ENCODE data around the gene DGKE. TPM values are rescaled to one million over a fixed set of nuclear protein-coding genes. Genes with fewer than 3 reads are reported as not detected.
A peak's percentile ranks its signal among the peaks of the same experiment; 100 is the strongest.

The DGKE gene
- polyA plus RNA-seq, 4 donors = 0.27 to 2.8 (median 1.3) TPM

GRCh38 chr17:56795221-56795865 lies 38.6 kb upstream of the DGKE start:
- peak in 1 of 2 donors; percentile 89 for DNase-seq
- Histone ChIP-seq H3K9me3 (ENCODE audit: control insufficient read depth in 2 of 2, insufficient read depth in 1 of 2, low read depth in 1 of 2, low read length in 1 of 2) (no peaks in the 10 kb centered on the region), H3K27ac (ENCODE audit: low read depth in 1 of 3, low read length in 2 of 3) (peak overlapping the region in 2 of 3 donors; percentile 53 to 82), H3K4me3 (ENCODE audit: low read depth in 1 of 3, low read length in 3 of 3) (peak overlapping the region in 1 of 3 donors; percentile 39), H3K36me3 (ENCODE audit: control insufficient read depth in 3 of 3, insufficient read depth in 2 of 3, low read depth in 1 of 3, low read length in 3 of 3) (no peaks in the 10 kb centered on the region), H3K4me1 (ENCODE audit: control insufficient read depth in 3 of 3, insufficient read depth in 2 of 3, low read depth in 1 of 3, low read length in 2 of 3) (peaks cover 0 to 9% (median 0%) of the 10 kb centered on the region in 3 donors), H3K27me3 (ENCODE audit: control insufficient read depth in 3 of 3, insufficient read depth in 3 of 3, low read length in 3 of 3) (no peaks in the 10 kb centered on the region)
- 14 to 60% (median 39%) methylated on average over 5 of the region's 5 CpGs for WGBS, 3 donors
- peak; percentile 55 for FAIRE-seq

GRCh38 chr17:56796536-56796935 lies 37.4 kb upstream of the DGKE start:
- no peak for DNase-seq
- no peak for FAIRE-seq
- H3K9me3 ChIP-seq (ENCODE audit: control insufficient read depth in 2 of 2, insufficient read depth in 1 of 2, low read depth in 1 of 2, low read length in 1 of 2) = no peaks in the 10 kb centered on the region
- peaks cover 0 to 2% (median 0%) of the 10 kb centered on the region in 3 donors for H3K27me3 ChIP-seq (ENCODE audit: control insufficient read depth in 3 of 3, insufficient read depth in 3 of 3, low read length in 3 of 3)
- H3K27ac ChIP-seq (ENCODE audit: low read depth in 1 of 3, low read length in 2 of 3) = no peak overlapping the region
- H3K4me1 ChIP-seq (ENCODE audit: control insufficient read depth in 3 of 3, insufficient read depth in 2 of 3, low read depth in 1 of 3, low read length in 2 of 3) = peaks cover 0 to 9% (median 0%) of the 10 kb centered on the region in 3 donors
- 87 to 94% (median 90%) methylated on average over 8 of the region's 8 CpGs for WGBS, 3 donors
- H3K36me3 ChIP-seq (ENCODE audit: control insufficient read depth in 3 of 3, insufficient read depth in 2 of 3, low read depth in 1 of 3, low read length in 3 of 3) = no peaks in the 10 kb centered on the region
- no peak overlapping the region for H3K4me3 ChIP-seq (ENCODE audit: low read depth in 1 of 3, low read length in 3 of 3)

- no peak for FAIRE-seq
Measured at GRCh38 chr17:56798916-56799315, 35.0 kb upstream of the DGKE start.

GRCh38 chr17:56801459-56802178 lies 32.3 kb upstream of the DGKE start:
- Histone ChIP-seq H3K4me1 (ENCODE audit: control insufficient read depth in 3 of 3, insufficient read depth in 2 of 3, low read depth in 1 of 3, low read length in 2 of 3) (no peaks in the 10 kb centered on the region), H3K27ac (ENCODE audit: low read depth in 1 of 3, low read length in 2 of 3) (no peak overlapping the region), H3K27me3 (ENCODE audit: control insufficient read depth in 3 of 3, insufficient read depth in 3 of 3, low read length in 3 of 3) (peaks cover 0 to 2% (median 0%) of the 10 kb centered on the region in 3 donors), H3K9me3 (ENCODE audit: control insufficient read depth in 2 of 2, insufficient read depth in 1 of 2, low read depth in 1 of 2, low read length in 1 of 2) (no peaks in the 10 kb centered on the region), H3K36me3 (ENCODE audit: control insufficient read depth in 3 of 3, insufficient read depth in 2 of 3, low read depth in 1 of 3, low read length in 3 of 3) (no peaks in the 10 kb centered on the region), H3K4me3 (ENCODE audit: low read depth in 1 of 3, low read length in 3 of 3) (no peak overlapping the region)
- no peak for DNase-seq
- FAIRE-seq = no peak
- WGBS, 3 donors = 80 to 90% (median 87%) methylated on average over 4 of the region's 4 CpGs

More at GRCh38 chr17:56798916-56799315, 35.0 kb upstream of the DGKE start:
- Histone ChIP-seq H3K27ac (ENCODE audit: low read depth in 1 of 3, low read length in 2 of 3) (no peak overlapping the region), H3K36me3 (ENCODE audit: control insufficient read depth in 3 of 3, insufficient read depth in 2 of 3, low read depth in 1 of 3, low read length in 3 of 3) (no peaks in the 10 kb centered on the region), H3K9me3 (ENCODE audit: control insufficient read depth in 2 of 2, insufficient read depth in 1 of 2, low read depth in 1 of 2, low read length in 1 of 2) (no peaks in the 10 kb centered on the region), H3K27me3 (ENCODE audit: control insufficient read depth in 3 of 3, insufficient read depth in 3 of 3, low read length in 3 of 3) (peaks cover 0 to 2% (median 0%) of the 10 kb centered on the region in 3 donors), H3K4me3 (ENCODE audit: low read depth in 1 of 3, low read length in 3 of 3) (no peak overlapping the region), H3K4me1 (ENCODE audit: control insufficient read depth in 3 of 3, insufficient read depth in 2 of 3, low read depth in 1 of 3, low read length in 2 of 3) (peaks cover 0 to 5% (median 0%) of the 10 kb centered on the region in 3 donors)
- WGBS, 3 donors = 52 to 72% (median 63%) methylated on average over 4 of the region's 4 CpGs
- no peak for DNase-seq

- Histone ChIP-seq H3K9me3 (ENCODE audit: control insufficient read depth in 2 of 2, insufficient read depth in 1 of 2, low read depth in 1 of 2, low read length in 1 of 2) (no peaks in the 10 kb centered on the region), H3K27ac (ENCODE audit: low read depth in 1 of 3, low read length in 2 of 3) (no peak overlapping the region), H3K36me3 (ENCODE audit: control insufficient read depth in 3 of 3, insufficient read depth in 2 of 3, low read depth in 1 of 3, low read length in 3 of 3) (no peaks in the 10 kb centered on the region), H3K27me3 (ENCODE audit: control insufficient read depth in 3 of 3, insufficient read depth in 3 of 3, low read length in 3 of 3) (peaks cover 0 to 2% (median 0%) of the 10 kb centered on the region in 3 donors), H3K4me3 (ENCODE audit: low read depth in 1 of 3, low read length in 3 of 3) (no peak overlapping the region), H3K4me1 (ENCODE audit: control insufficient read depth in 3 of 3, insufficient read depth in 2 of 3, low read depth in 1 of 3, low read length in 2 of 3) (no peaks in the 10 kb centered on the region)
- DNase-seq = no peak
- no peak for FAIRE-seq
- 45 to 76% (median 64%) methylated on average over 1 of the region's 1 CpG for WGBS, 3 donors
Measured at GRCh38 chr17:56803071-56803470, 30.9 kb upstream of the DGKE start.

GRCh38 chr17:56804454-56804853 lies 29.5 kb upstream of the DGKE start:
- WGBS, 3 donors = 90 to 96% (median 95%) methylated on average over 3 of the region's 3 CpGs
- FAIRE-seq (no peak), DNase-seq (no peak)
- Histone ChIP-seq H3K4me3 (ENCODE audit: low read depth in 1 of 3, low read length in 3 of 3) (no peak overlapping the region), H3K4me1 (ENCODE audit: control insufficient read depth in 3 of 3, insufficient read depth in 2 of 3, low read depth in 1 of 3, low read length in 2 of 3) (no peaks in the 10 kb centered on the region), H3K36me3 (ENCODE audit: control insufficient read depth in 3 of 3, insufficient read depth in 2 of 3, low read depth in 1 of 3, low read length in 3 of 3) (no peaks in the 10 kb centered on the region), H3K9me3 (ENCODE audit: control insufficient read depth in 2 of 2, insufficient read depth in 1 of 2, low read depth in 1 of 2, low read length in 1 of 2) (no peaks in the 10 kb centered on the region), H3K27ac (ENCODE audit: low read depth in 1 of 3, low read length in 2 of 3) (no peak overlapping the region), H3K27me3 (ENCODE audit: control insufficient read depth in 3 of 3, insufficient read depth in 3 of 3, low read length in 3 of 3) (peaks cover 0 to 2% (median 0%) of the 10 kb centered on the region in 3 donors)

- FAIRE-seq (no peak), DNase-seq (no peak)
- Histone ChIP-seq H3K36me3 (ENCODE audit: control insufficient read depth in 3 of 3, insufficient read depth in 2 of 3, low read depth in 1 of 3, low read length in 3 of 3) (no peaks in the 10 kb centered on the region), H3K27ac (ENCODE audit: low read depth in 1 of 3, low read length in 2 of 3) (no peak overlapping the region), H3K4me1 (ENCODE audit: control insufficient read depth in 3 of 3, insufficient read depth in 2 of 3, low read depth in 1 of 3, low read length in 2 of 3) (no peaks in the 10 kb centered on the region), H3K9me3 (ENCODE audit: control insufficient read depth in 2 of 2, insufficient read depth in 1 of 2, low read depth in 1 of 2, low read length in 1 of 2) (no peaks in the 10 kb centered on the region), H3K27me3 (ENCODE audit: control insufficient read depth in 3 of 3, insufficient read depth in 3 of 3, low read length in 3 of 3) (no peaks in the 10 kb centered on the region), H3K4me3 (ENCODE audit: low read depth in 1 of 3, low read length in 3 of 3) (no peak overlapping the region)
- WGBS, 3 donors = 78 to 87% (median 83%) methylated on average over 4 of the region's 4 CpGs
Measured at GRCh38 chr17:56806949-56807348, 27.0 kb upstream of the DGKE start.

- whole genome bisulfite sequencing, 3 donors = 96 to 98% (median 97%) methylated on average over 3 of the region's 3 CpGs
- Histone ChIP-seq H3K36me3 (ENCODE audit: control insufficient read depth in 3 of 3, insufficient read depth in 2 of 3, low read depth in 1 of 3, low read length in 3 of 3) (no peaks in the 10 kb centered on the region), H3K27ac (ENCODE audit: low read depth in 1 of 3, low read length in 2 of 3) (no peak overlapping the region), H3K27me3 (ENCODE audit: control insufficient read depth in 3 of 3, insufficient read depth in 3 of 3, low read length in 3 of 3) (no peaks in the 10 kb centered on the region), H3K4me1 (ENCODE audit: control insufficient read depth in 3 of 3, insufficient read depth in 2 of 3, low read depth in 1 of 3, low read length in 2 of 3) (no peaks in the 10 kb centered on the region), H3K4me3 (ENCODE audit: low read depth in 1 of 3, low read length in 3 of 3) (no peak overlapping the region), H3K9me3 (ENCODE audit: control insufficient read depth in 2 of 2, insufficient read depth in 1 of 2, low read depth in 1 of 2, low read length in 1 of 2) (no peaks in the 10 kb centered on the region)
- FAIRE-seq (no peak), DNase-seq (no peak)
Measured at GRCh38 chr17:56807723-56808122, 26.2 kb upstream of the DGKE start.
